Cardiac muscle cell (in vitro differentiated cells and primary cell): Measurements from ENCODE around the gene DNAAF3. TPM values are rescaled to one million over a fixed set of nuclear protein-coding genes. Genes with fewer than 3 reads are reported as not detected.

Source experiments
- DNase-seq, 2 donors: peaks; one replicate each; pipeline versions ENCODE4 v3.0.0 to v3.0.0-alpha.2; 2010 to 2017; ENCODE audit warnings: low read depth in 1 of 2, low spot score in 1 of 2
- H3K27ac ChIP-seq: fragments of 200-600 bp; sonication (generic); 2 replicates; pipeline ENCODE4 v1.5.1; 2016
- H3K27me3 ChIP-seq: fragments of 200-600 bp; sonication (generic); 2 replicates; pipeline ENCODE4 v1.6.0; 2016; ENCODE audit warnings: control low read depth
- H3K36me3 ChIP-seq: fragments of 200-600 bp; sonication (generic); 2 replicates; pipeline ENCODE4 v1.5.1; 2016; ENCODE audit warnings: control low read depth
- H3K4me1 ChIP-seq: fragments of 200-600 bp; sonication (generic); 2 replicates; pipeline ENCODE4 v1.8.1; 2017; ENCODE audit warnings: low read depth, mild to moderate bottlenecking, mixed run types
- H3K4me3 ChIP-seq: fragments of 200-600 bp; sonication (generic); 2 replicates; pipeline ENCODE4 v1.5.1; 2016; ENCODE audit warnings: mild to moderate bottlenecking
- H3K9me3 ChIP-seq: fragments of 200-600 bp; sonication (generic); 2 replicates; pipeline ENCODE4 v1.5.1; 2017; ENCODE audit warnings: low read depth, mild to moderate bottlenecking, control low read depth
- CTCF ChIP-seq: IDR thresholded peaks from 2 replicates; pipeline ENCODE4 v1.5.1; 2012; ENCODE audit warnings: low read depth, mild to moderate bottlenecking, low read length
- polyA plus RNA-seq: library from polyadenylated mRNA; unstranded; fragments of >200 nt; fragmentation: Nextera tagmentation; extraction: Ambion mirVana; gene quantifications from 2 replicates; pipeline ENCODE4 v1.2.1, GENCODE V29; 2016
- total RNA-seq: library from RNA; depleted of rRNA; stranded (reverse); fragments of >200 nt; gene quantifications from 2 replicates; pipeline ENCODE4 v1.2.3, GENCODE V29; 2016

DNAAF3 gene
- total and polyA plus RNA-seq, 2 experiments from 2014 or later, result 3.5 to 14.3 TPM

DNA sequence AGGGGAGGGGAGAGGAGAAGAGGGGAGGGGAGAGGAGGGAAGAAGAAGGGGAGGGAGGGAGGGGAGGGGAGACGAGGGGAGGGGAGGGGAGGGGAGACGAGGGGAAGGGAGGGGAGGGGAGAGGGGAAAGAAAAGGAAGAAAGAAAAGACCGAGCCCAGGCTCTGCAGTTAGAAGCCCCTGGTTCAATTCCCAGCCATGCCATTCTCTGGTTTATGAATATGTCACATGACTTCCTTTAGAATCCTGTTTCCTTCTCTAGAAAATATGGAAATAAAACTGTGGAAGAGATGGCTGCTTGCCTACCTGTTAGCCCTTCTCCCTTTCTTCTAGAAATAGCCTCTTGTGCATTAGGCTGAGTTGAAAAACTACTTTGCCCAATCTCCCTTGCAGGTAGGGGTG lies 31.7 kb downstream of the DNAAF3 start:
- Histone ChIP-seq H3K27me3 (no peaks in the 10 kb centered on the region), H3K9me3 (no peaks in the 10 kb centered on the region), H3K4me1 (no peaks in the 10 kb centered on the region), H3K4me3 (no peak overlapping the region), H3K27ac (no peak overlapping the region), H3K36me3 (no peaks in the 10 kb centered on the region)
- no peak for DNase-seq
- TF ChIP-seq CTCF, result no peak

GRCh38 chr19:55133639-55134444 lies 32.6 kb downstream of the DNAAF3 start:
- no peak for TF ChIP-seq CTCF
- H3K27ac ChIP-seq, result no peak overlapping the region
- H3K4me3 ChIP-seq, result no peak overlapping the region

DNA sequence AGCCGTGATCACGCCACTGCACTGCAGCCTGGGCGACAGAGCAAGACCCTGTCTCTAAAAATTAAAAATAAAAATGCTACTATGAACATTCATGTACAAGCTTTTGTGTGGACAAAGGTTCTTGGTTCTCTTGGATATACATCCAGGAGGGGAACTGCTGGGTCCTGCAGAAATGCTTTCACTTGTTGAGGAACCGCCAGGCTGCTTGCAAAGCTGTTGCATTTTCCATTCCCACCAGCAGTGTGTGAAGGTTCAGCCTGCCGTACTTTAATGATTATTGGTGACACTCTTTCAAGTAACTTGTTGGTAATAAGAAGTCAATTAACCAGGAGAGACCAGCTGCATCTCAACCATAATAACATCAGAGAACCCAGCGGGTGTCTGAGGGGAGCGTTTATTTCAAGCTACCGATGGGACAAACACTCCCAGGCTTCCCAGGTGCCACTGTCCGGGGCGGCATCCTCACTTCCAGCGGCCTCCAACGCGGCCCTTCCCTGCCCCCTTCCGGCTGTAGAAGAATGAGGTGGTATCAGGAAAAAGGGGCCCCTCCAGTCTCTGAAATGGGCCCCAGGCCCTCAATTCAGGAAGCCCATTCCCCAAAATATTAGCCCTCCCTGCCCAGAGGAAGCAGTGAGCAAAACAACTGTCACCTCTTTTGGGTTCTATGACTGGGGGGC lies 33.8 kb downstream of the DNAAF3 start:
- no peak for DNase-seq

More at GRCh38 chr19:55133639-55134444, 32.6 kb downstream of the DNAAF3 start:
- Histone ChIP-seq H3K4me1 (no peaks in the 10 kb centered on the region), H3K9me3 (no peaks in the 10 kb centered on the region), H3K27me3 (no peaks in the 10 kb centered on the region), H3K36me3 (no peaks in the 10 kb centered on the region)
- DNase-seq, result no peak

GRCh38 chr19:55131421-55131820 lies 35.0 kb downstream of the DNAAF3 start:
- no peak for DNase-seq
- no peak for TF ChIP-seq CTCF
- H3K36me3 ChIP-seq, result no peaks in the 10 kb centered on the region
- no peak overlapping the region for H3K4me3 ChIP-seq
- H3K4me1 ChIP-seq, result no peaks in the 10 kb centered on the region
- no peaks in the 10 kb centered on the region for H3K27me3 ChIP-seq
- no peak overlapping the region for H3K27ac ChIP-seq
- no peaks in the 10 kb centered on the region for H3K9me3 ChIP-seq

More for the DNA sequence above, 33.8 kb downstream of the DNAAF3 start:
- Histone ChIP-seq H3K36me3 (no peaks in the 10 kb centered on the region), H3K4me3 (no peak overlapping the region), H3K27me3 (no peaks in the 10 kb centered on the region), H3K4me1 (no peaks in the 10 kb centered on the region), H3K9me3 (no peaks in the 10 kb centered on the region), H3K27ac (no peak overlapping the region)
- peak; percentile 24 for TF ChIP-seq CTCF

DNA sequence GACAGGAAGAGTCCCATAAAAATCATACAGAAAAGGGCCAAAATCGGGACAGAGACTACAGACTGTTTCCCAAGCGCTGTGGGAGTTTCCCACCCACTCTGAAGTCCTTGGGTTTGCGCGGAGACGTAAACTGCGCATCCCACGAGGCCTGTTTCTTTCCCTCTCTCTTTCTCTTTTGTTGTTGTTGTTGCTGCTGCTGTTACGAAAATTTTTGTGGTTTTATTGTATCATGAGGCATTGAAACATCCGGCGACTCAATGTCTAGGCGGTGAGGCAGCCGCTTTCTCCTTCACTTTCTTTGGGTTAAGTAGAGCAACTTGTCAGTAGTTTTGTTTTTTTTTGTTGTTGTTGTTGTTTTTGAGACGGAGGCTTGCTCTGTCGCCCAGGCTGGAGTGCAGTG lies 47.4 kb downstream of the DNAAF3 start:
- DNase-seq, result no peak
- H3K27me3 ChIP-seq, result peaks cover 2% of the 10 kb centered on the region
- no peak for TF ChIP-seq CTCF
- no peak overlapping the region for H3K27ac ChIP-seq
- H3K4me3 ChIP-seq, result no peak overlapping the region
- peaks cover 16% of the 10 kb centered on the region for H3K4me1 ChIP-seq
- H3K36me3 ChIP-seq, result no peaks in the 10 kb centered on the region
- H3K9me3 ChIP-seq, result no peaks in the 10 kb centered on the region
